Measurements from ENCODE around the gene NOTUM.

Gene NOTUM

DNA sequence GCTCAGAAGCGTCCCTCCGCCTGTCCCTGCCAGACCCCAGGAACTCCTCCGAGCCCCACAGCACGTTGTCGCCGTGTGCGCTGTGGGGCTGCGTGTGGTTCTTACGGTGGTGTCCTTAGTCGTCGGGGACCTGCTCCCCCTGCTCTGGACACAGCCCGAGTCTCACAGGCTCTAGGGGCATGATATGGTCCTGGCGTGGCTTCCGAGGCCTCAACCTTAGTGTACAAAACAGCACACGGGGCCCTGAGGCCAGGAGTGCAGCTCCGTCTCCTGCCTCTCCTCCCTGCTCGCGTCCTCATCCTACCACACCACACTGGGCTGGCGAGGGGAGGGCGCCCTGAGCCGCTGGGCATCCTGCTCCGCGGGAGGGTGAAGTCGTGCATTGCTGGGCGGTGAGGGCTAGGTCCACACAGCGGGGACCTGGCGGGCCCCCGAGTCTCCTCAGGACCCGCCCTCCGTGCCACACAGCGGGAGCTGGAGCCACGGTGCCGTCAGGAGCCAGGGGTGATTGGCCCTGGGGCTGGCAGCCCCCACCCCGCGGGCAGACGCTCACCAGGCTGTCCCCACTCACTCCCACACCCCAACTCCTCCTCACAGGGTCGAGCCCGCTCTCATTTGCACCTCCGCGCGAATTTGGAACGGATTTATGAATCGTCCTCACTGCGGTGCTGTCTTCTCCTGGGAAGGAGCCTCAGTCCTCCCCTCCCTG is 32.3 kb downstream of the NOTUM start:
- DNase-seq (ENCODE audit: low read depth) = no peak
- TF ChIP-seq, protein P1, sequence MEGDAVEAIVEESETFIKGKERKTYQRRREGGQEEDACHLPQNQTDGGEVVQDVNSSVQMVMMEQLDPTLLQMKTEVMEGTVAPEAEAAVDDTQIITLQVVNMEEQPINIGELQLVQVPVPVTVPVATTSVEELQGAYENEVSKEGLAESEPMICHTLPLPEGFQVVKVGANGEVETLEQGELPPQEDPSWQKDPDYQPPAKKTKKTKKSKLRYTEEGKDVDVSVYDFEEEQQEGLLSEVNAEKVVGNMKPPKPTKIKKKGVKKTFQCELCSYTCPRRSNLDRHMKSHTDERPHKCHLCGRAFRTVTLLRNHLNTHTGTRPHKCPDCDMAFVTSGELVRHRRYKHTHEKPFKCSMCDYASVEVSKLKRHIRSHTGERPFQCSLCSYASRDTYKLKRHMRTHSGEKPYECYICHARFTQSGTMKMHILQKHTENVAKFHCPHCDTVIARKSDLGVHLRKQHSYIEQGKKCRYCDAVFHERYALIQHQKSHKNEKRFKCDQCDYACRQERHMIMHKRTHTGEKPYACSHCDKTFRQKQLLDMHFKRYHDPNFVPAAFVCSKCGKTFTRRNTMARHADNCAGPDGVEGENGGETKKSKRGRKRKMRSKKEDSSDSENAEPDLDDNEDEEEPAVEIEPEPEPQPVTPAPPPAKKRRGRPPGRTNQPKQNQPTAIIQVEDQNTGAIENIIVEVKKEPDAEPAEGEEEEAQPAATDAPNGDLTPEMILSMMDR (IDR thresholded peaks at IDR 0.05; ENCODE audit: control insufficient read depth, insufficient read depth, low read depth, low read length, missing control alignments) = no peak
- H3K4me3 ChIP-seq (ENCODE audit: control insufficient read depth, low read depth, low read length) = peak overlapping the region; percentile 54

DNA sequence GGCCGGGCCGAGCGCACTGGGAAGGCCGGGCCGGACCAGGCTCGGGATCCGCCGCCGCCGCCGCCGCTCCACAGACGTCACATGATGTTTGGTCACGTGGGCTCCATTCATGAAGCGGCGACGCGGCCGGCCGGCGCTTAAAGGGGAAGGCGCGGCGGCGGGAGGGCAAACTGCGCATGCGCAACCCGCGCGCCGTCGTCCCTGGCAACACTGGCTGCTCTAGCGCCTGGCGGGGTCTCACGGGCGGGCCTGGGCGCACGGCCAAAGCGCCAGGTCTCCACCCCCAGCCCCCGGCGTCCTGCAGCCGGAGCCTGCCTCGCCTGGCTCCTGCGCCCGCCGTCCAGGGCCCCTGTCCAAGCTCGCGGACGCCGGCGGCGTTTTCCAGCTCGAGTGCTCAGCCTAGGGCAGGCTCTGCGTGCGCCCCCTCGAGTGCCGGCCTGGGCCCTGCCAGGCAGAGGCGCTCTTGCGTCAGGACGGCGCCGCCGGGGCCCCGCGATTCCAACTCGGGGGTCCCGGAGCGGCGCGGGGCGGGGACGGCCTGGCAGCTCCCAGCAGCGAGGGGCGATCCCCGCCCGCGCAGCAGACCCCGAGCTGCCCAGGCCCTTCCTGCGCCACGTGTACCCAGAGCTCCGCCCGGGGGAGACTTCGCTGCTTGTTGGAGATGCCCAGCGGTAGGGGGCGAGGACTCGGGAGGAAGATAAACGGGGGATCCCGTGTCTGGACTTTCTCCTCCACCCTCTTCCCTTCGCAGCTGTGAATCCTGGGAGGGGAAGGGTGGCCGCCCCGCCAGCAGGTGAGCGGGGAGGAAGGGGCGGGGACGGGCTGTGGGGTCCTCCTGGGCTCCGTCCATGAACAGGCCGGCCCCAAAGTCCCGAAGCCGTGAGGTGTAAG is 33.1 kb downstream of the NOTUM start, which contains the start of gene MAFG:
MAFG (minus strand) TSS at position 83 of the 891 bp plus-strand sequence. CDS start 4,550 bp downstream, outside the sequence.
- peak; percentile 57 for DNase-seq (ENCODE audit: low read depth)
- peak within 1 kb of the TSS; percentile 78 for H3K4me3 ChIP-seq (ENCODE audit: control insufficient read depth, low read depth, low read length)

DNA sequence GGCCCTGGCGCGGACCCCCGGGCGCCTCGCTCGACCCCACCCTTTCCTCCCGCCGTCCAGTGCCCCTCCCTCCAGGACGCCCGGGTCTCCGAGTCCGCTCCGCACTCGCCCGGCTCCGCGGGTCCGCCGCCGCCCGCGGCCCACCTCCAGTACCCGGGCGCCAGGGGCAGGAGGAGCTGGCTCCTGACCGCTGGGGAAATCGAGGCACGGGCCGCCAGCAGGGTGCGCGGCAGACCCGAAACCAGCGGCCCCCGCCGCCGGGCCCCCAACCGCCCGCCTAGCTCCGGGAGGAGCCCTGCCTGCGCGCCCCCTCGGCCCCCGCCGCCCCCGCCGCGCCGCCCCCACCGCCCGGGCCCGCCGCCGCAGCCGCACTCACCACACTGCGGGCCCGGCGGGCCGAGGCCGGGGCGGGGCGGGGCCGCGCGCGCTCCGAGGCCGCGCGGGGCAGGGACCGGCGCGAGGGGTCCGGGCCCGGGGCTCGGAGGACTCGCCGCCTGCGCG is 33.8 kb downstream of the NOTUM start:
- no peak for DNase-seq (ENCODE audit: low read depth)
- H3K4me3 ChIP-seq (ENCODE audit: control insufficient read depth, low read depth, low read length) = peak overlapping the region; percentile 78
- TF ChIP-seq, protein P1 (IDR thresholded peaks at IDR 0.05; ENCODE audit: control insufficient read depth, insufficient read depth, low read depth, low read length, missing control alignments) = no peak

More for the DNA sequence above, 33.1 kb downstream of the NOTUM start, which contains the start of gene MAFG:
- TF ChIP-seq, protein P1 (IDR thresholded peaks at IDR 0.05; ENCODE audit: control insufficient read depth, insufficient read depth, low read depth, low read length, missing control alignments) = no peak

DNA sequence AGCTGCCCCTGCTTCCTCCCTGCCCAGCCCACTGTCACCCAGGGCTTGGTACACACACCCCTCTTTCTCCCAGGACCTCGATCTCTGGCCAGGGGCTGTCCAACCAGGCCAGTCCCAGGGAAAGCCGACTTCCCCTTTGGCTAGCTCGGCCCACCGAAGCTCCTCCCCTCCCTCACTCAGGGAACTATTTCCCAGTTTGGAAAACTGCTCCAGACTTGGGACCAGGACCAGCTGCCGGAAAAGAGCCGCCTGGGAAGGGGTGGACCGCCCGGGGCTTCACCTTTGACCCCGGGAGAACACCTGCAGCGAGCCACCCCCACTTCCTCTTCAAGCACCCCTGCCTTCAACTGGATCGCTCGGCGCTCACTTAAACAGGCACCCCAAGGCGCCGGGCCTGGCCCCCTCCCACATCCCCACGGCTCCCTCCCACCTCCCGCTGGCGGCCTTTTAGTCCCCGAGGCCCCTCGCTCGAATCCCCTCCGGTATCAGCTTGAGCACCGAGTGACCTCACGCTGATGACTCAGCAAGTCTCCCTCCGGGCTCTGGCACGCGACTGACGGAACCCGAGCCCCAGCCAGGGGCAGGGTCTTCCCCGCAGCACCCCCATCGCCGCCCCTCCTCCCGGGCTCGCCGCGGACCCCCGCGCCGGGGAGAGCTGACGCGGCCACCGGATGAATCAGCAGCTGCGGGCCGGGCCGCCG is 34.4 kb downstream of the NOTUM start:
- TF ChIP-seq, protein P1 (IDR thresholded peaks at IDR 0.05; ENCODE audit: control insufficient read depth, insufficient read depth, low read depth, low read length, missing control alignments) = no peak
- peak; percentile 35 for DNase-seq (ENCODE audit: low read depth)
- peak overlapping the region; percentile 78 for H3K4me3 ChIP-seq (ENCODE audit: control insufficient read depth, low read depth, low read length)

DNA sequence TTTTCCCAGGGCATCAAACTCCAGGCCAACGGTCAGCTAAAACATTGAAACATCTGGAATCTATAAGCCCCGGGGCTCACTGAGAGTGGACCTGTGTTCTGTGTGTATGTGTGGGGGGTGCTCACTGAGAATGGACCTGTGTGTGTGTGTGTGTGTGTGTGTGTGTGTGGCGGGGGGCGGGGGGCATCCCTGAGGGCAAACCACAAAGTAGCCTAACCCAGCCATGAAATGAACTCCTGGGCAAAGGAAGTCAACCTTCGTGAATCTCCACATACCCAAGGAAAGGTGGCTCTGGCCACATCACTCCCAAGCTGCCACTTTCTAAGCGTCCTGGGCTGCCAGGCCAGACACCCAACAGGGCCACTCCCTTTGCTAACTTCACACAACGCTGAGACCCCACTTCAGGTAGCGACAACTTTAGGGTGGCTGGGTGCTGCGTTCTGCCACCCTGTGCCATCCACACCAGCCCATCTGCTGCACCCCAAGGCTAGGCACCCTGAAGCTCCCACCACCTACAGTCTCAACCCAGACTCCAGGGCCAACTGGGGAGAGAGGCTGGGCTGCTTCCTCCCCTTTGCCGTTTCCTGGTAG is 35.0 kb downstream of the NOTUM start:
- TF ChIP-seq, protein P1 (IDR thresholded peaks at IDR 0.05; ENCODE audit: control insufficient read depth, insufficient read depth, low read depth, low read length, missing control alignments) = no peak
- DNase-seq (ENCODE audit: low read depth) = no peak

More for the DNA sequence above, 35.0 kb downstream of the NOTUM start:
- peak overlapping the region; percentile 78 for H3K4me3 ChIP-seq (ENCODE audit: control insufficient read depth, low read depth, low read length)
